ENCODE measurements around the gene DACT1.

DNA sequence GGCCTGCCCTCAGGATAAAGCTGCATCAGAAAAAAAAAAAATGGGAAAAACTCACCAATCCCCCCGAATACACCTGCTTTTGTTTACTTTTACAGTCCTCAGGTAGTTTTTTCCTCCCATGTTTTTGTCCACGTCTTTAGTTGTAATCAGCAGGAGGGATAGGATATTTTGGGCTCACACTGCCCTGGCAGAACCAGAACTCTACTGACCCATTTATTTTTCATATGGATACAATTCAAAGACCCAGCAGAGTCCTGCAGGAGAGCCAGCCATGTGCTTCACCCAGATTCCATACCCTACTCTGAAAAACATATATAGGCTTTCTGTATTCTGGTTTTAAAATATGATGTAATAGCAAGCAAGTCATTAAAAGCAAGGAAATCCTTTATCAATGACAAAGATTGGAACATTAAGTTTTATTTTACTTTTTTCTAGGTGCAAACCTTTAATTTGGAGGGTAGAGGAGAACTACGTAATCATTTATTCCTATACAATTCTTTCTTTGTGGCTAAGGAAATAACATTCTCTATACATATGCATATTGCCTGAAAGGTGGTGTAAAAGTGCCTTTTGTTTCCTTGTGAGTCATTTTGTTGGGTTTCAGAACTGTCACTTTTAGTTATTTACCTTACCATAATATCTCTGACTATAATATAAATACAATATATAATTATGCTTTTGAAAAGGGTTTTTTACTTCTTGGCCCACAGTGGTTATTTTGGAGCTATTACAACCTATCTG, 19.1 kb downstream of the DACT1 start:
- TF ChIP-seq, protein P1, sequence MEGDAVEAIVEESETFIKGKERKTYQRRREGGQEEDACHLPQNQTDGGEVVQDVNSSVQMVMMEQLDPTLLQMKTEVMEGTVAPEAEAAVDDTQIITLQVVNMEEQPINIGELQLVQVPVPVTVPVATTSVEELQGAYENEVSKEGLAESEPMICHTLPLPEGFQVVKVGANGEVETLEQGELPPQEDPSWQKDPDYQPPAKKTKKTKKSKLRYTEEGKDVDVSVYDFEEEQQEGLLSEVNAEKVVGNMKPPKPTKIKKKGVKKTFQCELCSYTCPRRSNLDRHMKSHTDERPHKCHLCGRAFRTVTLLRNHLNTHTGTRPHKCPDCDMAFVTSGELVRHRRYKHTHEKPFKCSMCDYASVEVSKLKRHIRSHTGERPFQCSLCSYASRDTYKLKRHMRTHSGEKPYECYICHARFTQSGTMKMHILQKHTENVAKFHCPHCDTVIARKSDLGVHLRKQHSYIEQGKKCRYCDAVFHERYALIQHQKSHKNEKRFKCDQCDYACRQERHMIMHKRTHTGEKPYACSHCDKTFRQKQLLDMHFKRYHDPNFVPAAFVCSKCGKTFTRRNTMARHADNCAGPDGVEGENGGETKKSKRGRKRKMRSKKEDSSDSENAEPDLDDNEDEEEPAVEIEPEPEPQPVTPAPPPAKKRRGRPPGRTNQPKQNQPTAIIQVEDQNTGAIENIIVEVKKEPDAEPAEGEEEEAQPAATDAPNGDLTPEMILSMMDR (IDR thresholded peaks at IDR 0.05) = no peak
- no peak for TF ChIP-seq ZFX (IDR thresholded peaks at IDR 0.05; ENCODE audit: borderline replicate concordance)

Data from 22Rv1 (cell line).